B cell (primary cell): ENCODE data around the gene RPS19. TPM values are rescaled to one million over a fixed set of nuclear protein-coding genes. Genes with fewer than 3 reads are reported as not detected.
A peak's percentile ranks its signal among the peaks of the same experiment; 100 is the strongest.

Experiments
- ATAC-seq: fragments of 200-7000 bp; cut with Tn5 transposase; one replicate; pipeline ENCODE4 v1.10.0; 2021; ENCODE audit warnings: low read depth, mild to moderate bottlenecking, moderate number of reproducible peaks, moderate library complexity
- CTCF ChIA-PET: fragments of 350-600 bp; sonication (Branson Sonifier 250); formaldehyde crosslinking; loops from one replicate; lab custom pipeline; 2021; ENCODE audit warnings: antibody characterized with exemption, inconsistent platforms; lab: Charles Lee
- POLR2A ChIA-PET: fragments of 350-600 bp; sonication (Branson Sonifier 250); formaldehyde crosslinking; loops from one replicate; lab custom pipeline; 2021; ENCODE audit warnings: antibody characterized with exemption; lab: Charles Lee
- DNase-seq: peaks from one replicate; pipeline ENCODE4 v3.0.0; 2013
- H2AFZ ChIP-seq: 2 replicates; pipeline ENCODE4 v1.6.1; 2012; ENCODE audit warnings: mild to moderate bottlenecking, low read depth, low read length; ENCODE audit not compliant: insufficient read depth, poor library complexity, severe bottlenecking
- H3K27ac ChIP-seq, 2 donors: 1 replicate in 1 of 2; 2 replicates in 1 of 2; pipeline ENCODE4 v1.5.1; 2012 to 2013; ENCODE audit warnings: low read length in 2 of 2, mild to moderate bottlenecking in 2 of 2, moderate library complexity in 1 of 2
- H3K27me3 ChIP-seq, 4 experiments: fragments of 200-600 bp in 1 of 4; sonication (generic) in 1 of 4; replicated peaks in 1 of 4; 1 replicate in 2 of 4; 2 replicates in 2 of 4; pipeline versions ENCODE4 v1.6.1 to v1.7.0; 2013 to 2016; ENCODE audit warnings: low read length in 3 of 4, mild to moderate bottlenecking in 2 of 4, mixed read lengths in 1 of 4, moderate library complexity in 1 of 4; ENCODE audit not compliant: insufficient read depth in 4 of 4, control insufficient read depth in 3 of 4; ENCODE audit errors: control extremely low read depth in 1 of 4
- H3K36me3 ChIP-seq, 2 experiments: replicated peaks in 1 of 2; 1 replicate in 1 of 2; 2 replicates in 1 of 2; pipeline versions ENCODE4 v1.6.1 to v1.7.1; 2013; ENCODE audit warnings: low read length in 1 of 2; ENCODE audit not compliant: insufficient read depth in 2 of 2, control insufficient read depth in 1 of 2; ENCODE audit errors: control extremely low read depth in 1 of 2, extremely low read depth in 1 of 2
- H3K4me1 ChIP-seq, 2 donors: fragments of 200-600 bp in 1 of 2; sonication (generic) in 1 of 2; 1 replicate in 1 of 2; 2 replicates in 1 of 2; pipeline versions ENCODE4 v1.5.1 to v1.6.1; 2013 to 2017; ENCODE audit warnings: low read length in 2 of 2; ENCODE audit not compliant: control insufficient read depth in 2 of 2, insufficient read depth in 2 of 2
- H3K4me2 ChIP-seq: replicated peaks from 2 replicates; pipeline ENCODE3; 2012; ENCODE audit warnings: mild to moderate bottlenecking, low read depth, low read length; ENCODE audit not compliant: poor library complexity, severe bottlenecking
- H3K4me3 ChIP-seq, 5 experiments: fragments of 200-600 bp in 1 of 5; sonication (generic) in 1 of 5; 1 replicate in 3 of 5; 2 replicates in 2 of 5; pipeline versions ENCODE4 v1.5.1 to v1.7.0; 2011 to 2016; ENCODE audit warnings: low read length in 4 of 5, mild to moderate bottlenecking in 4 of 5, low read depth in 2 of 5, control low read depth in 1 of 5, moderate library complexity in 1 of 5; ENCODE audit not compliant: insufficient read depth in 1 of 5; ENCODE audit errors: control extremely low read depth in 1 of 5, extremely low read depth in 1 of 5
- H3K79me2 ChIP-seq: fragments of 200-600 bp; sonication (generic); one replicate; pipeline ENCODE4 v1.6.0; 2016; ENCODE audit warnings: low read length; ENCODE audit not compliant: control insufficient read depth, insufficient read depth
- H3K9ac ChIP-seq: fragments of 200-600 bp; sonication (generic); 2 replicates; pipeline ENCODE4 v1.6.1; 2017; ENCODE audit warnings: mild to moderate bottlenecking, low read length, moderate library complexity
- H3K9me3 ChIP-seq, 3 donors: one replicate each; pipeline versions ENCODE4 v1.6.1 to v1.7.1; 2013; ENCODE audit warnings: low read length in 2 of 3; ENCODE audit not compliant: control insufficient read depth in 2 of 3, insufficient read depth in 1 of 3; ENCODE audit errors: control extremely low read depth in 1 of 3
- H4K20me1 ChIP-seq: 2 replicates; pipeline ENCODE4 v1.6.0; 2012; ENCODE audit warnings: mild to moderate bottlenecking, low read length; ENCODE audit not compliant: insufficient read depth, control insufficient read depth, poor library complexity, severe bottlenecking
- H3K27ac Mint-ChIP-seq: one replicate; pipeline ENCODE4 v1.8.0; 2021; ENCODE audit warnings: mixed read lengths
- H3K27me3 Mint-ChIP-seq: one replicate; pipeline ENCODE4 v1.8.0; 2021; ENCODE audit warnings: mixed read lengths
- H3K4me1 Mint-ChIP-seq: one replicate; pipeline ENCODE4 v1.8.0; 2021; ENCODE audit warnings: mixed read lengths
- H3K4me3 Mint-ChIP-seq: one replicate; pipeline ENCODE4 v1.8.0; 2021; ENCODE audit warnings: mixed read lengths
- H3K9me3 Mint-ChIP-seq: one replicate; pipeline ENCODE4 v1.8.0; 2022; ENCODE audit warnings: mixed read lengths; ENCODE audit not compliant: insufficient read depth
- EZH2 ChIP-seq: IDR thresholded peaks from 2 replicates; pipeline ENCODE4 v1.6.1; 2012; ENCODE audit warnings: borderline replicate concordance, low read depth, mild to moderate bottlenecking, moderate library complexity, low read length; ENCODE audit not compliant: insufficient read depth, poor library complexity, severe bottlenecking
- WGBS: methylation state at CpG from one replicate; pipeline ENCODE4 v1.1.5; 2013; ENCODE audit warnings: missing lambda C conversion rate; ENCODE audit not compliant: insufficient coverage; 5-methylcytosine and 5-hydroxymethylcytosine counted together
- intact Hi-C: fragments of 100-400 bp; cut with micrococcal nuclease; formaldehyde crosslinking; loops from one replicate; pipeline ENCODE4 v1.10.0; 2022
- polyA plus RNA-seq: library from polyadenylated mRNA; depleted of rRNA; stranded (reverse); fragments of >200 nt; gene quantifications from 2 replicates; pipeline ENCODE4 v1.2.3, GENCODE V29; 2012
- total RNA-seq, 2 donors: library from RNA; stranded (reverse); fragments of 120-200 nt in 1 of 2; gene quantifications; 1 replicate in 1 of 2; 2 replicates in 1 of 2; pipeline versions ENCODE4 v1.2.3 to v1.2.4, GENCODE V29; 2013 to 2022
- TF ChIP-seq, protein P1 (sequence below): fragments of 200-600 bp; IDR thresholded peaks from one replicate; pipeline ENCODE4 v1.8.0; 2022; ENCODE audit warnings: antibody characterized with exemption, mild to moderate bottlenecking

Gene RPS19
- total and polyA plus RNA-seq, 2 donors (not counting 1 experiment from before 2014, with no cell fraction given) = 3,322 to 9,144 TPM

DNA sequence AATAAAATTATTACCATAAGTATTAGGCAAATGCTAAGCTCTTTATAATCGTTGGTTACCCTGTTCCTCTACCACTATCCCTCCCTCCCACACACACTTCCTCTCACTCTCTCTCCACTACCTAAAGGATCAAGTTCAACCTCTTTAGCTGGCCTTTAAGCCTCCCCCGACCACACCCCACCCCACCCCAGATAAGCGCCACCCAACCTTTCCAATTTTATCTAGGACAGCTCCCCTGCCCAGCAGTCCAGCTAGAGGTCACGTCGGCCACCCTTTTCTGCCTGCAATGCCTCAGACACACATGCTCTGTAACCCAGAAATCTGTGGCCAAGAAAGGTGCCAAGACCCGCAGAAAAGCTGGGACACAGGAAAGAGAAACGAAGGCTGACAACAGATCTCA lies 16.7 kb upstream of the RPS19 start:
- peak overlapping the region; percentile 50 for H3K27ac Mint-ChIP-seq
- CTCF ChIA-PET = no interaction called here
- no peak overlapping the region for H2AFZ ChIP-seq

DNA sequence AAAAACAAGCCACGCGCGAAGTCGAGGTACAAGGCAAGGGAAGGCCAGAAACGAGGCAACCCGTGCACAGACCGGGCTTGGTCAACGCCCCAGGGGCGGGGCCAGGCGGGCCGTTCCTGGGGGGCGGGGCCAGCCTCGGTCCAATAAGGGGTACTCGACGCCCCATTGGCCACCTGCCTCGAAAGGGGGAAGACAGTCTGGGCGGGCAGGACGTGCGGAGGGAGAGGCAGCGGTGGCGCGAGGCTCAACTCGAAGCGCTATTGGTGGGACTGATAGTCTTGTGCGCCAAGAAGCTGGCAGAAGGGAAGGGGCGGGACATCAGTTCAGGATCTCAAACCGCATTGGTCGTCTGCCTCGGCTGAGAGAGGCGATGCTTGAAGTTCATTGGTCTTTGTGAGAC lies 15.5 kb upstream of the RPS19 start, which contains the start of gene LYPD4:
Gene LYPD4, minus strand, starts transcription at position 83 of the 400 bp plus-strand sequence. CDS start 5,398 bp downstream, outside the sequence.
- Histone ChIP-seq H3K79me2 (no peaks in the 10 kb centered on the region), H3K9ac (no peak within 1 kb of the TSS), H3K4me1 (no peaks in the 10 kb centered on the region), H2AFZ (no peak within 1 kb of the TSS), H3K4me2 (no peak within 1 kb of the TSS), H4K20me1 (no peaks in the 10 kb centered on the region), H3K9me3 (peaks cover 0 to 9% (median 0%) of the 10 kb centered on the region in 3 donors), H3K36me3 (no peaks in the 10 kb centered on the region), H3K27me3 (peaks cover 0 to 1% (median 0%) of the 10 kb centered on the region in 4 experiments), H3K4me3 (no peak within 1 kb of the TSS), H3K27ac (no peak within 1 kb of the TSS)
- 88% methylated on average over 30 of the region's 30 CpGs for WGBS
- Mint-ChIP-seq H3K27me3 (peaks cover 8% of the 10 kb centered on the region), H3K4me1 (no peaks in the 10 kb centered on the region), H3K27ac (peak within 1 kb of the TSS; percentile 50), H3K4me3 (no peak within 1 kb of the TSS), H3K9me3 (no peaks in the 10 kb centered on the region)
- ChIA-PET POLR2A (no interaction called here), CTCF (no interaction called here)
- TF ChIP-seq EZH2 = no peak
- TF ChIP-seq, protein P1, sequence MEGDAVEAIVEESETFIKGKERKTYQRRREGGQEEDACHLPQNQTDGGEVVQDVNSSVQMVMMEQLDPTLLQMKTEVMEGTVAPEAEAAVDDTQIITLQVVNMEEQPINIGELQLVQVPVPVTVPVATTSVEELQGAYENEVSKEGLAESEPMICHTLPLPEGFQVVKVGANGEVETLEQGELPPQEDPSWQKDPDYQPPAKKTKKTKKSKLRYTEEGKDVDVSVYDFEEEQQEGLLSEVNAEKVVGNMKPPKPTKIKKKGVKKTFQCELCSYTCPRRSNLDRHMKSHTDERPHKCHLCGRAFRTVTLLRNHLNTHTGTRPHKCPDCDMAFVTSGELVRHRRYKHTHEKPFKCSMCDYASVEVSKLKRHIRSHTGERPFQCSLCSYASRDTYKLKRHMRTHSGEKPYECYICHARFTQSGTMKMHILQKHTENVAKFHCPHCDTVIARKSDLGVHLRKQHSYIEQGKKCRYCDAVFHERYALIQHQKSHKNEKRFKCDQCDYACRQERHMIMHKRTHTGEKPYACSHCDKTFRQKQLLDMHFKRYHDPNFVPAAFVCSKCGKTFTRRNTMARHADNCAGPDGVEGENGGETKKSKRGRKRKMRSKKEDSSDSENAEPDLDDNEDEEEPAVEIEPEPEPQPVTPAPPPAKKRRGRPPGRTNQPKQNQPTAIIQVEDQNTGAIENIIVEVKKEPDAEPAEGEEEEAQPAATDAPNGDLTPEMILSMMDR = no peak
- intact Hi-C loops = no loop called here
- ATAC-seq = no peak
- no peak for DNase-seq

More for the DNA sequence above, 16.7 kb upstream of the RPS19 start:
- no peak for ATAC-seq
- Histone ChIP-seq H3K9ac (no peak overlapping the region), H4K20me1 (no peaks in the 10 kb centered on the region), H3K9me3 (peaks cover 0 to 9% (median 0%) of the 10 kb centered on the region in 3 donors), H3K27me3 (peaks cover 0 to 9% (median 3%) of the 10 kb centered on the region in 4 experiments), H3K36me3 (no peaks in the 10 kb centered on the region), H3K4me3 (no peak overlapping the region), H3K4me2 (no peak overlapping the region), H3K4me1 (no peaks in the 10 kb centered on the region), H3K79me2 (no peaks in the 10 kb centered on the region), H3K27ac (no peak overlapping the region)
- intact Hi-C loops = no loop called here
- H3K27me3 Mint-ChIP-seq = peaks cover 12% of the 10 kb centered on the region
- POLR2A ChIA-PET = no interaction called here
- no peaks in the 10 kb centered on the region for H3K4me1 Mint-ChIP-seq
- no peak overlapping the region for H3K4me3 Mint-ChIP-seq
- 65% methylated on average over 7 of the region's 7 CpGs for WGBS
- no peak for DNase-seq
- TF ChIP-seq, protein P1 = no peak
- no peak for TF ChIP-seq EZH2
- H3K9me3 Mint-ChIP-seq = no peaks in the 10 kb centered on the region
